GM19438 (cell line): Measurements from ENCODE around the gene TARP.
A peak's percentile ranks its signal among the peaks of the same experiment; 100 is the strongest.

ENCODE experiments used
- ATAC-seq: cut with Tn5 transposase; IDR thresholded peaks from one replicate; pipeline ENCODE4 v1.9.1; 2021; ENCODE audit warnings: low read depth; ENCODE audit not compliant: unreplicated experiment

TARP gene

GRCh38 chr7:38223306-38223705 lies 50.1 kb downstream of the TARP start:
- ATAC-seq, result no peak

- ATAC-seq, result no peak
Observed at GRCh38 chr7:38222481-38223096, 50.8 kb downstream of the TARP start.

GRCh38 chr7:38220452-38220851 lies 53.0 kb downstream of the TARP start:
- ATAC-seq, result peak; percentile 43

- ATAC-seq, result no peak
Observed at GRCh38 chr7:38217672-38218071, 55.8 kb downstream of the TARP start.

- ATAC-seq, result peak; percentile 81
Observed at GRCh38 chr7:38215735-38216670, 57.4 kb downstream of the TARP start.

- no peak for ATAC-seq
Observed at GRCh38 chr7:38215115-38215514, 58.3 kb downstream of the TARP start.

- ATAC-seq, result no peak
Observed at GRCh38 chr7:38211940-38212339, 61.5 kb downstream of the TARP start.

- no peak for ATAC-seq
Observed at GRCh38 chr7:38211486-38211885, 62.0 kb downstream of the TARP start.
